Putamen (tissue), 1 donor: ENCODE results near the gene FBXL7.

ENCODE experiments used
- DNase-seq: peaks from one replicate; pipeline ENCODE4 v3.0.0-alpha.2; 2016; ENCODE audit warnings: low spot score

FBXL7 gene

DNA sequence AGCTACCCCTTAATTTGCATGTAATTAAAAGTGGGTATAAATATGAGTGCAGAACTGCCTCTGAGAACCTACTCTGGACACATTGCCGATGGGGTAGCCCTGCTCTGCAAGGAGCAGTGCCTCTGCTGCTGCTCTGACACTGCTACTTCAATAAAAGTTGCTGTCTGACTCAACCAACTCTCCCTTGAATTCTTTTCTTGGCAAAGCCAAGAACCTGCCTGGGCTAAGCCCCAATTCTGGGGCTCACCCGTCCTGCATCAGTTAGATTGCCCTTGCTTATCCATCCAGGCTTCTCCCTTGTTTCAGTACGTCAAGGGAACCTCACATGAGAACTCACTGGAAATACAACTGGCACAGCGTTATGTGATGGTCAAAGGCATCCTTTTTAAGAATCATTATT, 44.1 kb downstream of the FBXL7 start:
- no peak for DNase-seq

DNA sequence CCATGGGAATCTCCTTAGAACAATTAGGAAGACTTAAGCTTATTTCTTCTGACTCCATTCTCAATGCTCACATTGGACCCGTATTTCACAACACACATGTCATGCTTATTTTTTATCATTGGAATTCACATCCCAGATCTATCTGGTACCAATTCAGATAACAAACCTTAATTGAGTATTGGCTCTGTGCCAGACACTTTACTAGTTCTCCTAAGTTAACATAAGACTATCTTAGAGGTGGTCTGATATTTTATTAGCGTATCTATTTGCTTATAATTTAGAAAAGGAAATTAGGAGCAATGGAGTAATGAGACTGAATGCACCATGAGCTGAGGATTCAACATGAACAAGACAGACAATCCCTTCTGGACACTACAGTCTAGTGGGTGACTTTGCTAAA, 45.1 kb downstream of the FBXL7 start:
- no peak for DNase-seq

- DNase-seq, result no peak
Measured at GRCh38 chr5:15547261-15547839, 47.4 kb downstream of the FBXL7 start.

GRCh38 chr5:15549961-15550360, 50.0 kb downstream of the FBXL7 start:
- no peak for DNase-seq

DNA sequence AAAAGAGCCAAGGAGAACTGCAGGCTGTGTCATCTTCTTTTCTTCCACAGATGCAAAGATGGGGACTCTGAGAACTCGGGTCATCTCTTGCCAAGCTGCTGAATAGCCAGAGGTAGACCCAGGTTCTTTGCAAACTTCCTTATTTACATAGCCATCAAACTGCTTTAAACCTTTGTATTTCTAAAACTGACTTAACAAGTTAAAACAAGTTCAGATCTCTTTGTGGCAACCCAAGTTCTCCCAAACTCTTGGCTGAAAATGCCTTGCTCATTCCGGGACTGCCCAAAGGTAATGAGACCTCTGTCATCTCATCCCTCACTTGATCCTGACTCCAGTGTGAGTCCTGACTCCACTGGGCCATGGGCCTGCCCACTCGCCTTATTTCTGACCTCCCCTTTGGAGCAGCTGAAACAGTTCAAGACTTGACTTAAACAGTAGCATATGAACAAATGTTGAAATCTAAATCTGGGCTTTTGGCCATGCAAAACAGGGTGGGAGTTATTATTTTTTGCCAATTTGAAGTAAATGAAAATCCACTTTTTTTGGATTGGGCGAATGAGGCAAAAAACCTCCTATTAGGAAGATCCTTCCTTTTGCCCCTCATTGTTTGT, 50.6 kb downstream of the FBXL7 start:
- no peak for DNase-seq

DNA sequence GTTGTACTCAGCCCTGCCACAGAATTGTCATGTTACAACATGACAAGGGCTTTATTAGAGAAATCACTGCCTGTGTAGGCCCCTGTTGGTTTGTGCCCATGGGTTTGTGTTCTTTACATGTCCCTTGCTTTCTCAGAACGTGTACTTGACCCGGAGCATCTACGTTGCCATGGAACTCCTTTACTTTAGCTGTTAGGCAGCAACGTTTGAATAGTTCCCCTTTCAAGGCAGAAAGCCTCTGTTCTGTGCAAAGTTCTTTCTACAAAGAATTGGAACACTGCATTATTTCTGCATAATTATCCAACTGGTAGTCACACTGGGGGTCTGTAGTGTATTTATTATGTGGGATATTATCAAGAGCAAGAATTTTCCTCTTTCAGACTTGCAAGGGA, 51.1 kb downstream of the FBXL7 start:
- DNase-seq, result no peak

DNA sequence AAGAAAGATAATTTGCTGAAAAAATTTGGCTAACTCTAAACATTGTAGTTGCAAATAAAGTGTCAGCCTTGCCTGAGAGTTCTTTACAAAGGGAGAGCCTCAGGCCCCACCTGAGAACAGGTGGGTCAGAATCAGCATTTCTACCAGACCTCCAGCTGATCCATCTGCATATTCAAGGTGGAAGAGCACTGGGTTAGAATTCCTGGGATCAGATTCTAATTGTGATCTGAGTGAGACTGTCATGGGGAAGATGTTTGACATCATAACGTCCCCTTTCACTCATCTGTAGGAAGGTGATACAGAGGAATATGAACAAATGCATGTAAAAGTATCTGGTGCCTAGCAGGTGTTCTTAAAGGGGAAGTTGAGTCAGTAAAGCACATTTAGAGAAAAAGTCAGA, 54.6 kb downstream of the FBXL7 start:
- DNase-seq, result no peak

GRCh38 chr5:15555176-15555575, 55.2 kb downstream of the FBXL7 start:
- DNase-seq, result no peak

DNA sequence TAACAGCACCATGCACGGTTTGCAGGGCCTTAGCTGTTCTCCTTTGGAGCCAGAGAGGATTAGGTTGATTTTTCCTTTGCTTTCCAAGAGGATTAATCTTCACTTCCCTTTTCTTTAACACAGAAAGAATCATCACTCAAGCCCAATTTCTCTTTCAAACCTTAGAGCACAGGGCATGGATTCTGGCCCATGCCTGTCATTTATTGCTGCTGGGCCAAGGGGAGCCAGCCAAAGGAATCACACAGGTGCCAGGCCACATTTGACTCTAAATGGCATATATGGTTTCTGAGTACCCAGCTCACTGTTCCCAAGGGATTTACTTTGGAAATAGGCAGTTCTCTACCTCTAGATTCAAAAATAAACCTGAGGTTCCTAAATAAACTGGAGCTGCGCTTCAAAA, 58.3 kb downstream of the FBXL7 start:
- DNase-seq, result no peak

DNA sequence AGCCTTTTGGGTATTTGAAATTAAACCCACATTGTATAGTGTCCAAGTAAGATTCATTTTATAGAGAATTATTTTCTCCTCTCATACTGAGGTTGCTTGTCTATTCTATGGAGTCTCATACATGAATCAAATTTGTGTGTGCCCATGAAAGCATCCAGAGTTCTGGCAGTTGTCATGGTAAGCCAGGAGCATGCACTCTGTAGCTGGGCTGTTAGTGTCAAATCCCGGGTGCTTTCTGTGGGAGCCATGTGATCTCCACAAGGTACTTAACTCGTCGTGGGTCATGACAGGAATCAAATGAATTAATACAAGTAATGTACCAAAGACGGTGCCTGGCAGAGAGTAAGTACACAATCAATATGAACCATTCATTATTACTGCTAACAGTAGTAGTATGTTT, 58.7 kb downstream of the FBXL7 start:
- DNase-seq, result no peak

- no peak for DNase-seq
Measured at GRCh38 chr5:15560421-15560820, 60.4 kb downstream of the FBXL7 start.

DNA sequence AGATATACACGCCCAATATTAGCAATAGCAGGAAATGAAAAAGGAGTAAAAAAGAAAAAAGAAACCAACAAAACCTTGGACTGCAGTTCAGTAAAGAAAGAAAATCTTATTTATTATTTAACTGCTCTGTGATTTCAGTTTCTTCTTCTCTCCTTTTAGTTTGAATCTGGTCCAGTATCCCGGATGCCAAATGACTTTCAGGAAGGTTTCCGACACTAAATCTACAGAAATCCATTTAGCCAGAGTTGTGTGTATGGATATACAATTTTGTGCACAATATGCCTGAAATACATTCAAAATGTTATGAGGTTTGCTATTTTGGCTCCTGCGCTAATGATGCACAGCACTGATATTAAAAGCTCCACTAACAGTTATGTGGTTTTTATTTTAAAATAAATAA, 64.5 kb downstream of the FBXL7 start:
- DNase-seq, result no peak

DNA sequence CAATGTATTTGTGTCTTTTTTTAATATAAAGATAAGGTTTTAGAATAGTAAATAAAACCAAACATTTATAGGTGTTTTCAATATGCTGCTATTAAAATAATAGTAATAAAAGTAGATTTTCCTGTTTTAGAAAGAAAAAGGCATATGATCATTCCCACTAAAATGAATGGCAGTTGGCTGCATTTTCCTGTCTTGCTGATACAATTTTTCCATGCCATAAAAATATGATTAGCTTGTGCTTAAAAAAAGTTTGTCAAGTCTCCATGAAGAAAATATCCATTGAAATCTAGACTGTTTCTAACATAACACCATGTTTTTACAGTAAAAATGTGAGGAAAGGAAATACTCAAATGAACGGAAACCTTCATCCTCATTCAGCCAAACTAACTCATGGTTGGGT, 65.0 kb downstream of the FBXL7 start:
- DNase-seq, result no peak

GRCh38 chr5:15566306-15566705, 66.3 kb downstream of the FBXL7 start:
- DNase-seq, result no peak

GRCh38 chr5:15566789-15567188, 66.8 kb downstream of the FBXL7 start:
- no peak for DNase-seq

- DNase-seq, result no peak
Measured at GRCh38 chr5:15570491-15570890, 70.5 kb downstream of the FBXL7 start.

DNA sequence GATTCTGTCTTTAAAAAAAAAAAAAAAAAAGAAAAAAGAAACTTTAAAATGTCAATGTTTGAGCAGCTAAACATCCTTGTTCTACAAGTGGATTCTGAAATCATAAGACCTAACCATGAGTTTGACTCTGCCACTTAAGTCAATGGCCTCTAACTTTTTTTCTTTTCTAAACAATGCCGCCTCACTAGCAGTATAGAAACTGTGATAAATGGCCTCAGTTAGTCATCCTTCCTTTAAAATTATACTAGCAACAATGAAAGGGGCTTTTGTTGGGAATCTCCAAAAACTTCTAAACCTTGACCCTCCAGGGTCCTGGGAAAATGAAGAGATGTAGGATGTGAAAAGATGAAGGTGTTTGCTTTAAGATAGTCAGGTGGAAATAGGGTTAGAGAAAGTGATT, 71.1 kb downstream of the FBXL7 start:
- no peak for DNase-seq

- DNase-seq, result no peak
Measured at GRCh38 chr5:15571618-15572017, 71.6 kb downstream of the FBXL7 start.

GRCh38 chr5:15573590-15573989, 73.6 kb downstream of the FBXL7 start:
- DNase-seq, result no peak

DNA sequence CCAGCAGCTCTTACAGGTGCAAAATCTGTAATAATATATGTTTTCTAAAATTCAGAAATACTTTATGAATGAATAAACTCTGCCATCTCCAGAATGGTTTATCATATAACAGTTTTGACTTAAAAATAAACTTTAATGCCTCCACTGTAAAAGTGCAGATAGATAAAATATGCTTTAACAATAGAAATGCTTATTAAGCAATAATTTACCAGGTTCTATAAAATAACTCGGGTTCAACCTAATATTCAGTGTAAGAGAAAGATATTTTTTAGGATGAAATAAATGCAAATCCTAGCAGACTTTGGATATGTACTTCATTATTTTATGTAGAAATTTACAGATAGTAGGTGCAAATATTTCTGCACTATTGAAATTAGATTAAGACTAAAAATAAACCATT, 74.1 kb downstream of the FBXL7 start:
- no peak for DNase-seq

DNA sequence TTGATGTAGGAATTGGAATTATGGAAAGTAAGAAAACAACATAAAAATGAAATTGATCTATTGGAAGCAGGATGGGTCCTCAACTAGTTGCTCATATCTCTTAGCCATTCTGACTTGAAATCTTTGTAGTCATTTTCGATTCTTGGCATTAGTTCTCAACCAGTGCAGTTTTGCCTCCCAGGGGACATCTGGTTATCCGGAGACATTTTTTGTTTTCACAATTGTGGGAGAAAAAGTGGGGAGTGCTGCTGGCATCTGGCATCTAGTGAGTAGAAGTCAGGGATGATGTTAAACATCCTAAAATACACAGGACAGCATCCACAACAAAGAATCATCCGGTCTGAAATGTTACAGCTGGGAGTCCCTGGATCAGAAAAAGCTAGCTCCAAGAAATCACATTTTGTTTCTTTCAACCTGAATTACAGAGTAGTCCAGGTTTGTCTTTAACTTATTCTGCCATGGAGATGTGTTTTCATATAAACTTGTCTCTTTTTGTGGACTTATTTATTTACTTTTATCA, 74.9 kb downstream of the FBXL7 start:
- no peak for DNase-seq

GRCh38 chr5:15575666-15576065, 75.7 kb downstream of the FBXL7 start:
- no peak for DNase-seq

DNA sequence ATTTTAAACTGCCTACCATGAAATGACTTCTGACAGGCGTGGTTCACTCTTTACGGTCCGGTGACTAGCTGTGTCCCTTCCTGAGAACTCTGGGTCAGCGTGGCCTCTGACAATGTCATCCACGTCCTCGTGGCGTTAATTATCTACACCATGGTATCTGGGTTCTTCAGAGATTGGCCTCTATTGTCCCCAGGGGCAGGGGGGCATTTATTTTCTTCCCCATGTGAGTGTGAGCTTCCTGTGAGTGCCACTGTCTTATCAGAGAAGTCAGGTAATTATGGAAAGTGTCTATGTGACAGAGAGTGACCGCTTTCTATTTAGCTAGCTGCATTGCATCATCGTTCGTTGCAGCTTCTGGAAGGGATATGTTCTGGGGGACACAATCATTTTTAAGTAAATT, 77.2 kb downstream of the FBXL7 start:
- no peak for DNase-seq

DNA sequence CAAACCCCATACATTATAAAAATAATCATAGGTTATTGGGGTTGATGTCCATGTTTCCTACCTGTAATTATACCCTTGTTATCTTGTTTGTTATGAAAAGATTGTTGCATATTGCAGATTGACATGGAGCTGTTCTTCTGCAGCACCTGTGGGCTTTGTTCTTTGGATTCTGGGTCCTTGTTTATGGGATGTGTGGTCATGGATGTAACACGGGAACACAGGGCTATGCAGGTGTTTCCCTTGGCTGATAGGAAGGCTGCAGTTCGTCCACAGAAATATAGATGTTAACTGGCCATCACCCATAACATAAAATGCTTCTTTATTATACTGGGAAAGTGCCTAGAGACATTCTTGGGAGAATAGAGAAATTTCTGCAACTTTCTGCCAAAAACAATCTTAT, 77.9 kb downstream of the FBXL7 start:
- no peak for DNase-seq
